PFSK-1 (cell line): ENCODE results near the gene HEXIM1.

Experiments used
- POLR2AphosphoS5 ChIP-seq: IDR thresholded peaks from 2 replicates; pipeline ENCODE4 v1.6.1; 2012; ENCODE audit warnings: low read depth, mild to moderate bottlenecking, control low read depth, low read length, moderate library complexity
- TAF1 ChIP-seq: IDR thresholded peaks from 2 replicates; pipeline ENCODE4 v1.6.1; 2012; ENCODE audit warnings: low read length, control low read depth, borderline replicate concordance; ENCODE audit not compliant: insufficient read depth
- TF ChIP-seq, protein P1 (sequence below), 2 experiments: IDR thresholded peaks; 2 replicates each; pipeline versions ENCODE4 v1.6.1 to v1.8.0; 2011 to 2012; ENCODE audit warnings: low read depth in 2 of 2, low read length in 2 of 2, control low read depth in 1 of 2, inconsistent platforms in 1 of 2, mild to moderate bottlenecking in 1 of 2, moderate library complexity in 1 of 2; ENCODE audit not compliant: insufficient read depth in 1 of 2

DNA sequence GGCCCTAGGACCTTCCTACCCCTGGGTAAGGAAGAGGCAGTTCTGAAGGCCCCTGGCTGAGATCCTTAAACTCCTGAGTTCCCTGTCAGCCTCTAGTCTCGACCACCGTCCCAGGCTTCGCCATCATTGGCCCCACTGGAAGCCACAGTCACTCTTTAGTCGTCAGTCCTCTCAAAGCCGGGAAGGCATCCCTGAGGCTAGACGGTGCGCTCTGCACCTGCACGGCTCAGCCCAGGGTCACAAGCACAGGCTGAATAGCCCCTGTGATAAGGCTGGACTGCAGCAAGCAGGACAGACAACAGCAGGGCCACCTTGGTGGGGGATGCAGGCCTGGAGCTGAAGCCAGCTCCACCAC lies 3.3 kb upstream of the HEXIM1 start:
- TF ChIP-seq POLR2AphosphoS5: no peak
- no peak for TF ChIP-seq TAF1
- TF ChIP-seq, protein P1, sequence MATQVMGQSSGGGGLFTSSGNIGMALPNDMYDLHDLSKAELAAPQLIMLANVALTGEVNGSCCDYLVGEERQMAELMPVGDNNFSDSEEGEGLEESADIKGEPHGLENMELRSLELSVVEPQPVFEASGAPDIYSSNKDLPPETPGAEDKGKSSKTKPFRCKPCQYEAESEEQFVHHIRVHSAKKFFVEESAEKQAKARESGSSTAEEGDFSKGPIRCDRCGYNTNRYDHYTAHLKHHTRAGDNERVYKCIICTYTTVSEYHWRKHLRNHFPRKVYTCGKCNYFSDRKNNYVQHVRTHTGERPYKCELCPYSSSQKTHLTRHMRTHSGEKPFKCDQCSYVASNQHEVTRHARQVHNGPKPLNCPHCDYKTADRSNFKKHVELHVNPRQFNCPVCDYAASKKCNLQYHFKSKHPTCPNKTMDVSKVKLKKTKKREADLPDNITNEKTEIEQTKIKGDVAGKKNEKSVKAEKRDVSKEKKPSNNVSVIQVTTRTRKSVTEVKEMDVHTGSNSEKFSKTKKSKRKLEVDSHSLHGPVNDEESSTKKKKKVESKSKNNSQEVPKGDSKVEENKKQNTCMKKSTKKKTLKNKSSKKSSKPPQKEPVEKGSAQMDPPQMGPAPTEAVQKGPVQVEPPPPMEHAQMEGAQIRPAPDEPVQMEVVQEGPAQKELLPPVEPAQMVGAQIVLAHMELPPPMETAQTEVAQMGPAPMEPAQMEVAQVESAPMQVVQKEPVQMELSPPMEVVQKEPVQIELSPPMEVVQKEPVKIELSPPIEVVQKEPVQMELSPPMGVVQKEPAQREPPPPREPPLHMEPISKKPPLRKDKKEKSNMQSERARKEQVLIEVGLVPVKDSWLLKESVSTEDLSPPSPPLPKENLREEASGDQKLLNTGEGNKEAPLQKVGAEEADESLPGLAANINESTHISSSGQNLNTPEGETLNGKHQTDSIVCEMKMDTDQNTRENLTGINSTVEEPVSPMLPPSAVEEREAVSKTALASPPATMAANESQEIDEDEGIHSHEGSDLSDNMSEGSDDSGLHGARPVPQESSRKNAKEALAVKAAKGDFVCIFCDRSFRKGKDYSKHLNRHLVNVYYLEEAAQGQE (IDR thresholded peaks at IDR 0.05; ENCODE audit: insufficient read depth in 1 of 2, low read depth in 2 of 2, low read length in 2 of 2): no peak
